GF-D8 (cell line): ENCODE results near the gene INSR.

Experiments used
- DNase-seq: peaks from one replicate; lab custom pipeline; 2025; lab: John Stamatoyannopoulos, UW

Gene INSR

GRCh38 chr19:7295912-7296536 is 1.8 kb upstream of the INSR start:
- no peak for DNase-seq

GRCh38 chr19:7294558-7295212 is 471 bp upstream of the INSR start:
- peak; percentile 74 for DNase-seq

GRCh38 chr19:7292950-7293761 is 1.1 kb downstream of the INSR start:
- DNase-seq, result no peak

- DNase-seq, result no peak
These were observed 1.8 kb downstream of the INSR start for GRCh38 chr19:7292352-7292949.

GRCh38 chr19:7288977-7289376 is 5.2 kb downstream of the INSR start:
- DNase-seq, result no peak

GRCh38 chr19:7288131-7288530 is 6.1 kb downstream of the INSR start:
- no peak for DNase-seq

GRCh38 chr19:7287722-7288121 is 6.5 kb downstream of the INSR start:
- DNase-seq, result no peak

GRCh38 chr19:7280940-7281666 is 13.1 kb downstream of the INSR start:
- no peak for DNase-seq

GRCh38 chr19:7272856-7273578 is 21.2 kb downstream of the INSR start:
- DNase-seq, result peak; percentile 80

- no peak for DNase-seq
These were observed 25.5 kb downstream of the INSR start for GRCh38 chr19:7268705-7269098.

- peak; percentile 62 for DNase-seq
These were observed 26.2 kb downstream of the INSR start for GRCh38 chr19:7267792-7268704.

GRCh38 chr19:7266832-7267231 is 27.4 kb downstream of the INSR start:
- DNase-seq, result no peak

- peak; percentile 8 for DNase-seq
These were observed 28.3 kb downstream of the INSR start for GRCh38 chr19:7265963-7266362.

- no peak for DNase-seq
These were observed 29.4 kb downstream of the INSR start for GRCh38 chr19:7264858-7265257.

- DNase-seq, result no peak
These were observed 30.7 kb downstream of the INSR start for GRCh38 chr19:7263521-7263920.

GRCh38 chr19:7263066-7263465 is 31.1 kb downstream of the INSR start:
- DNase-seq, result no peak

- no peak for DNase-seq
These were observed 31.7 kb downstream of the INSR start for GRCh38 chr19:7262470-7262869.

- no peak for DNase-seq
These were observed 34.1 kb downstream of the INSR start for GRCh38 chr19:7260161-7260560.

- DNase-seq, result no peak
These were observed 35.3 kb downstream of the INSR start for GRCh38 chr19:7258840-7259395.
